Cardiac muscle cell (in vitro differentiated cells and primary cell): Measurements from ENCODE around the gene VAV1. TPM values are rescaled to one million over a fixed set of nuclear protein-coding genes. Genes with fewer than 3 reads are reported as not detected.

Experiments used
- DNase-seq, 2 donors: peaks; one replicate each; pipeline versions ENCODE4 v3.0.0 to v3.0.0-alpha.2; 2010 to 2017; ENCODE audit warnings: low read depth in 1 of 2, low spot score in 1 of 2
- H3K27ac ChIP-seq: fragments of 200-600 bp; sonication (generic); 2 replicates; pipeline ENCODE4 v1.5.1; 2016
- H3K27me3 ChIP-seq: fragments of 200-600 bp; sonication (generic); 2 replicates; pipeline ENCODE4 v1.6.0; 2016; ENCODE audit warnings: control low read depth
- H3K36me3 ChIP-seq: fragments of 200-600 bp; sonication (generic); 2 replicates; pipeline ENCODE4 v1.5.1; 2016; ENCODE audit warnings: control low read depth
- H3K4me1 ChIP-seq: fragments of 200-600 bp; sonication (generic); 2 replicates; pipeline ENCODE4 v1.8.1; 2017; ENCODE audit warnings: low read depth, mild to moderate bottlenecking, mixed run types
- H3K4me3 ChIP-seq: fragments of 200-600 bp; sonication (generic); 2 replicates; pipeline ENCODE4 v1.5.1; 2016; ENCODE audit warnings: mild to moderate bottlenecking
- H3K9me3 ChIP-seq: fragments of 200-600 bp; sonication (generic); 2 replicates; pipeline ENCODE4 v1.5.1; 2017; ENCODE audit warnings: low read depth, mild to moderate bottlenecking, control low read depth
- polyA plus RNA-seq: library from polyadenylated mRNA; unstranded; fragments of >200 nt; fragmentation: Nextera tagmentation; extraction: Ambion mirVana; gene quantifications from 2 replicates; pipeline ENCODE4 v1.2.1, GENCODE V29; 2016
- total RNA-seq: library from RNA; depleted of rRNA; stranded (reverse); fragments of >200 nt; gene quantifications from 2 replicates; pipeline ENCODE4 v1.2.3, GENCODE V29; 2016
- TF ChIP-seq, protein P1 (sequence below): IDR thresholded peaks from 2 replicates; pipeline ENCODE4 v1.5.1; 2012; ENCODE audit warnings: low read depth, mild to moderate bottlenecking, low read length

Gene VAV1
- total and polyA plus RNA-seq, 2 experiments from 2014 or later = not detected

DNA sequence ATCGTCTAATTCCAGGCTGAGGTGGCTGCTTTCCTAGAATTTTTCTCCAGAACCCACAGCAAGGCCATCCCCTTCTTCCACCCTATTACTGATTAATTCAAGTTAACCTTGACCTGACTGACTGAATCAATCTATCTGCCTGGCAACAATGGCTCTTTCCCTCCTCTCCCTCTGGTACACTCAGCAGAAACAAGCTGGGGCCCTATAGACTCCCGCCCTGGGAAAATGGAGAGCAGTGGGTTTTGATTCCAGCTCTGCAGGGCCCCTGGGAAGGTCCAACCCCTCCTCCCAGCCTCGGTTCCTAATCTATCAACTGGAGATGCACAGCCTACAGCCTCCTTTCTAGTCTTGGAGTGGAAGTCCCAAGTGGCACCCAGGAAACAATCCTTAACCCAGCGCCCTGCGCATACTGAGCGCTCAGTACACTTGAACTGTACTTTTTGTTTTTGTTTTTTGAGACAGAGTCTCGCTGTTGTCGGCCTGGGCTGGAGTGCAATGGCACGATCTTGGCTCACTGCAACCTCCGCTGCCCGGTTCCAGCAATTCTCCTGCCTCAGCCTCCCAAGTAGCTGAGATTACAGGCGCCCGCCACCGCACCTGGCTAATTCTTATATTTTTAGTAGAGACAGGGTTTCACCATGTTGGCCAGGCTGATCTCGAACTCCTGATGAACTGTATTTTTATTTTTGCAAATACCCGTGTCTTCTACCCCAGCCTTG, 46.8 kb upstream of the VAV1 start:
- Histone ChIP-seq H3K4me3 (no peak overlapping the region), H3K27me3 (no peaks in the 10 kb centered on the region), H3K36me3 (no peaks in the 10 kb centered on the region), H3K9me3 (no peaks in the 10 kb centered on the region), H3K4me1 (no peaks in the 10 kb centered on the region), H3K27ac (no peak overlapping the region)
- TF ChIP-seq, protein P1, sequence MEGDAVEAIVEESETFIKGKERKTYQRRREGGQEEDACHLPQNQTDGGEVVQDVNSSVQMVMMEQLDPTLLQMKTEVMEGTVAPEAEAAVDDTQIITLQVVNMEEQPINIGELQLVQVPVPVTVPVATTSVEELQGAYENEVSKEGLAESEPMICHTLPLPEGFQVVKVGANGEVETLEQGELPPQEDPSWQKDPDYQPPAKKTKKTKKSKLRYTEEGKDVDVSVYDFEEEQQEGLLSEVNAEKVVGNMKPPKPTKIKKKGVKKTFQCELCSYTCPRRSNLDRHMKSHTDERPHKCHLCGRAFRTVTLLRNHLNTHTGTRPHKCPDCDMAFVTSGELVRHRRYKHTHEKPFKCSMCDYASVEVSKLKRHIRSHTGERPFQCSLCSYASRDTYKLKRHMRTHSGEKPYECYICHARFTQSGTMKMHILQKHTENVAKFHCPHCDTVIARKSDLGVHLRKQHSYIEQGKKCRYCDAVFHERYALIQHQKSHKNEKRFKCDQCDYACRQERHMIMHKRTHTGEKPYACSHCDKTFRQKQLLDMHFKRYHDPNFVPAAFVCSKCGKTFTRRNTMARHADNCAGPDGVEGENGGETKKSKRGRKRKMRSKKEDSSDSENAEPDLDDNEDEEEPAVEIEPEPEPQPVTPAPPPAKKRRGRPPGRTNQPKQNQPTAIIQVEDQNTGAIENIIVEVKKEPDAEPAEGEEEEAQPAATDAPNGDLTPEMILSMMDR = no peak
- no peak for DNase-seq

DNA sequence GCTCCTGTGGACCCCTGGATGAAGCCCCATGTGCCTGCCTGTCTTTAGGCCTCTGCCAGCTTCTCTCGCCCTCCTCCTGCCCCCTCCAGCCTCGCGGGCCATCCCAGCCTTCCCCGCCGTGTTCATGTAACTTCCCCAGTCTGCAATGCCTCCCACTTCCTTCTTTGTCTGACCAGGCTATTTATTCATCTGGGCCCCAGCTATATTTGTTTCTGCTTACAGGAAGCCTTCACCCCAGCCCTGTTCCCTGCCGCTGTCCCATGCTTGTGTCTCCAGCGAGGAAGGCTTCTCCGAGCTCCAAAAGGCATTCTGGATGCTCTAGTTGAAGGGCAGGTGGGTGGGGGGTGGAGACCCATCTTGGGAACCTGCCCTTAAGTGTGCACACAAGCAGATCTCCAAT, 44.2 kb upstream of the VAV1 start:
- no peaks in the 10 kb centered on the region for H3K36me3 ChIP-seq
- H3K27ac ChIP-seq = no peak overlapping the region
- no peaks in the 10 kb centered on the region for H3K4me1 ChIP-seq
- no peak for DNase-seq
- TF ChIP-seq, protein P1 = no peak
- no peaks in the 10 kb centered on the region for H3K27me3 ChIP-seq
- no peak overlapping the region for H3K4me3 ChIP-seq
- H3K9me3 ChIP-seq = no peaks in the 10 kb centered on the region

DNA sequence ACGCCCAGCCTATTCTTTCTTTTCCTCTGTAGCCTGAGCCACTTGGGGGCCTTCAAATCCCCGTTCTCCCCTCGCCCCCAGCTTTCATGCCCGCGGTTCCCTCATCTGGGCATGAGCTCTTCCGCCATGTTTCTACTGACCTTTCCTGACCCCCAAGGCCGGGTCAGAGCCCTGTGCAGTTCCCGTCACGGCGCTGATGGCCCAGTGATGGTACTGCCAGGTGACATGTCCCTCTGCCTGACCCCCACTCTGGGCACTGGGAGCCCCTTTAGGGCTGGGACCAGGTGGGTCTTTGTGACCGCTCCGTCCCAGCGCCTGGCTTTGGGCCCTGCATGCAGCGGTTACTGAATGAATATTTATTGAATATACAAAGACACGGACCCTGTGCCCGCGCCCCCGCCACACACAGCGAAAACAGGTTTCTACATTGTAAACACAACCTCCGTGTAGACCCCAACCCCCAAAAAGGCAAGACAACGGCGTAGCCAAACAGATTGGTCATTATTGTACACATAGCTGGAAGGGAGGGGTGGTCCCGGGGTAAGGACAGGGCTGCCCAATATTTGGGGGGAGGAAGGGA, 42.8 kb upstream of the VAV1 start:
- TF ChIP-seq, protein P1 = no peak
- H3K27ac ChIP-seq = no peak overlapping the region
- DNase-seq = no peak
- no peak overlapping the region for H3K4me3 ChIP-seq
- H3K27me3 ChIP-seq = no peaks in the 10 kb centered on the region
- H3K36me3 ChIP-seq = no peaks in the 10 kb centered on the region
- no peaks in the 10 kb centered on the region for H3K9me3 ChIP-seq
- H3K4me1 ChIP-seq = no peaks in the 10 kb centered on the region

DNA sequence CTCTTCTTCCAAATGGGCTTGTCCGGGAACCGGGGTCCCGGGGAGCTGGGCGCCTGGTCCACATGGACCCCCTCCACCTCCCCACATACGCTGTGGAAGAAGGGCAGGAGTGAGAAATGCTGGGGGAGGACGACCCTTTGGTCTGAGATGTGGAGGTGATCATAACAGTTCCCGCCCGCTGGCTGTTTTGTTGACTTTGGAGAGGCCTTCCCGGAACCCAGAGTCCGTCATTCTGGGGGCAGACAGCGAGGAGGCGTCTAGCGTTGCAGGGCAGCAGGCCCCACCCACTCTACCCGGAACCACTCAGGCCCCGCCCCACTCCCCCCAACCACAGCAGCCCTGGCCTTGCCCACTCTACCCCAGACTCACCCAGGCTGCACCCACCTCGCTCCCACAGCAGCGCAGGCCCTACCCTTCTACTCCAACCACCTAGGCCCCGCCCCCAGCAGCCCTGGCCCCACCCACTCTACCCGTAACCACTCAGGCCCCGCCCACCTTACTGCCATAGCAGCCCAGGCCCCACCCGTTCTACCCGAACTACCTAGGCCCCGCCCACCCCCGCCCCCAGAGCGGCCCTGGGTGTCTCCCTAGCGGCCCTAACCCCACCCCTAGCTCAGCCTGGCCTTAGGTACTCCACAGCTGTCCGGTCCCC, 42.2 kb upstream of the VAV1 start:
- Histone ChIP-seq H3K36me3 (no peaks in the 10 kb centered on the region), H3K9me3 (no peaks in the 10 kb centered on the region), H3K27me3 (no peaks in the 10 kb centered on the region), H3K4me1 (no peaks in the 10 kb centered on the region), H3K4me3 (no peak overlapping the region), H3K27ac (no peak overlapping the region)
- TF ChIP-seq, protein P1 = no peak
- peak in 1 of 2 donors; percentile 42 for DNase-seq

DNA sequence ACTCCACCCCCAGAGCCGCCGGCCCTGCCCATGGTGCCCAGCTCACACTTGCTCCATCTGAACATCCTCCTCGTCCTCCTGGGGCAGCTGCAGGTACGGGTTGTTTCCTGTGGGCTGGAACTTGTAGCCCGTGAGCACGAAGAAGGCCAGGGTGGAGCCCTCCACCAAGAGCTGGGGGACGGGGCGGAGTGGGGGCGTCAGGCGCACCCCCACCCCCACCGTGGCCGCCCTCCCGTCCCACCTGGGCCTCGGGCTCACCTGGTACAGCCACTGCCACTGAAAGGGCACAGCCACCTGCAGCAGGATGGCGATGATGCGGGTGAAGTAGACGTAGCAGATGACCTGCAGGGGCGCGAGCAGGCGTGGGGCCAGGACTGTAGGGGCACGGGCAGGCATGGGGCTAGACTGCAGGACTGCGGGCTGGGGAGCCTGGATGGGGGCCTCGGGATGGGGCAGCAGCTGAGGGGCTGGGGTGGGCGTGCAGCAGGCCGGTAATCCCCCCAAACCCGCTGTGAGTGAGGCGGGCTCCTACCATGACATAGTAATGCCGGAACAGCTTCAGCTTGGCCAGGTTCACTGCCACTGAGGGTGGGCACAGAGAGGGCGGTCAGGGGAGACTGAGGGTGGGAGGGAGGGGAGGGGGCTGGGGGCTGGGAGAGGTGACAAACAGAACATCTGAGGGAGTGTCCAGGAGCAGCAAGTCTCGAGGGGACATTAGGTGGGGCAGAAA, 41.4 kb upstream of the VAV1 start:
- no peaks in the 10 kb centered on the region for H3K27me3 ChIP-seq
- no peak for DNase-seq
- TF ChIP-seq, protein P1 = no peak
- H3K4me3 ChIP-seq = no peak overlapping the region
- H3K4me1 ChIP-seq = peaks cover 4% of the 10 kb centered on the region
- H3K36me3 ChIP-seq = no peaks in the 10 kb centered on the region
- no peaks in the 10 kb centered on the region for H3K9me3 ChIP-seq
- no peak overlapping the region for H3K27ac ChIP-seq
